ENCODE measurements around the gene PHB1.
A peak's percentile ranks its signal among the peaks of the same experiment; 100 is the strongest.

The PHB1 gene

DNA sequence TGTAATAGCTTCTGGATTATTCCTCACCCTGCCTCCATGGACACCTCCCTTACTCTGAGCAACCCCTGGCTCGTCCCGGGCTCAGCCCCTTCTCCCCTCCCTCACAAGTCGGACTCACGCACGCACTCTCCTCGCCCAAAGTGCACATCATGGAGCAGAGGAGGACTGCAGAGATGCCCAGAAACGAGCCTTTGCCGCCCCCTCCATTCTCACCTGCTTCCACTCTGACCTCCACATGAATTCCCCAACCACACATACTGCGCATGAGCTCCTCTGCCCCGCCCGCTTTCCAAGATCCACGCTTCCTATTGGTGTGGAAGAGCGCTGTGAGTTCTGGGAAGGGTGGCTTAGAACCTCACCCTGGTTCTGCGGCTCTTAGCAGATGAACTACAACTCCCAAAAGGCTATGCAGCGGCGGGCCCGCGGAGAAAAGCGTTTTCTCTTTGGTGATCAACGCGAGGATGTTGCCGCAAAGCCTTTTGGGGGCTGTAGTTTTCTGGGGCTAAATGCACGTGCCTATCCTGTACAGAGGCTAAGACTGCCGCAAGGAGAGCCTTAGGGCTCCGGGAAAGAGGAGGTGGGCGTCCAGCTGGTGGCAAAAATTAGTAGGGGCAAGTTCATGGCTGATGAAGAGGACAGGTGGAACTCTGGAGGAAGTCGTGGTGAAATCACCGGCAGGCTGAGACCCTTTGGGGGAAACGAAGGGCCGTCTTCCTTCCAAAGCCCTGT is at the start of gene PHB1:
PHB1 (minus strand) TSS at position 261 of the 729 bp plus-strand sequence. CDS start 1,618 bp downstream, outside the sequence.
- DNase-seq, result peak; percentile 95

- DNase-seq, result no peak
Observed at GRCh38 chr17:49464049-49464448, 49.4 kb upstream of the PHB1 start.

DNA sequence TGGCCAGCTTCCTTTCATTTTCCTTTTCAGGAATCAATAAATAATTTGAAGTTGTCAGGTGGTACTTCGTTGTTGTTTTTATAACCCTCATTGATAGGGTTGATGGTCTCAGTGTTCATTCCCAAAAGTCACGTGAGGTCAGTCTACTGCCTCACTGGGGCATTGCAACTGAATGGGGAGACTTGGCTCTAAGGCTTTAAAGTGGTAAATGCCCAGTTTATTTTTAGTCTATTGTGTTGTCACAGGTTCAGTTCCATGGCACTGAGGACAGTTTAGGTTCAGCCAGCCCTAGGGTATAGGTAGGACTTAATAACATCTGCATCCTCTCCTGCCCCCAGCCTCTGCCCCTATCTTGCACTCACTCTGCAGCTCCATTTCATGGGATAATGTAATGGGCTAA is 46.9 kb upstream of the PHB1 start:
- no peak for DNase-seq

GRCh38 chr17:49460401-49460800 is 45.7 kb upstream of the PHB1 start:
- no peak for DNase-seq

GRCh38 chr17:49459401-49459984 is 44.8 kb upstream of the PHB1 start:
- no peak for DNase-seq

DNA sequence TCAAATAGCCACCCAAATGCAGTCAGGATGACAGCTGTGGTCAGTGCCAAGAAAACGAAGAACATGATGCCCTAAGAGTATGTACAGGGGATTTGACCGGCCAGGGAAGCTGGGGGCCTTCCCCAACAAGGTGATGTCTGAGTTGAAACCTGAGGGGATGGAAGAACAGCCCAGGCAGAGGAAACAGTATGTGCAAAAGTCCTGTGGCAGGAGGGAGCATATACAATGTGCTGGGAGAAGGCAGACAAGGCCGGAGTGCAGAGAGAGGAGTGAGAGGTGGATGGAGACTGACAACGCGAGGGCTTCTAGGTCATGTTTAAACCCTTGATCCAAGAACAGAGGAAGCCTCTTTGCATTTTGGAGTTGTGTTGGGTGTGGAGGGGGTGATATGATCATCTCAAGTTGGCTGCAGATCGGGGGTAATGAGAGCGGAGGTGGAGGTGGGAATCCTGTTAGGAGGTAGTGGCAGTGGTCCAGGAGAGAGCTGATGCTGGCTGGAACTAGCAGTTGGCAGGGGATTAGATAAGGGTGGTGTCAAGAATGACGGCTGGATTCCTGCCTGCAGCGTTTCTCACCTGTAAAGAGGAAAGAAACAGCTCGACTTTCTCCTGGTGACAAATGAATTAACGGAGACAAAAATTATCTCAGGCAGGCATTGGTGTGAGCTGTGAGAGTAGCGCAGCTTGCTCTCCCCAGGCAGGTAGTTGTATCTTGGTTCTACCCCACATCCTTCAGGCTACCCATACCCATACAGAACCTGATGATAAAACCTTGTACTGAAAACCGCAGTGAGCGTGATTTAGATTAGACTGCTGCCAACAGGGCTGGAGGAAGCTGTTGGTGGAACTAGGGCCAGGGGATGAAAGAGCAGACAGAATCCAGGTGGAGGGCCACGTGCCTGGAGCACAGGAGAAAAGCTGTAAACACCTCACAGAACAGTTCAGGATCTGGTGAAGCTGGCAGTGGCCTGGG is 43.2 kb upstream of the PHB1 start:
- no peak for DNase-seq

GRCh38 chr17:49456183-49456965 is 41.7 kb upstream of the PHB1 start:
- no peak for DNase-seq

- no peak for DNase-seq
Observed at GRCh38 chr17:49455272-49455861, 40.7 kb upstream of the PHB1 start.

- no peak for DNase-seq
Observed at GRCh38 chr17:49454050-49454449, 39.4 kb upstream of the PHB1 start.

DNA sequence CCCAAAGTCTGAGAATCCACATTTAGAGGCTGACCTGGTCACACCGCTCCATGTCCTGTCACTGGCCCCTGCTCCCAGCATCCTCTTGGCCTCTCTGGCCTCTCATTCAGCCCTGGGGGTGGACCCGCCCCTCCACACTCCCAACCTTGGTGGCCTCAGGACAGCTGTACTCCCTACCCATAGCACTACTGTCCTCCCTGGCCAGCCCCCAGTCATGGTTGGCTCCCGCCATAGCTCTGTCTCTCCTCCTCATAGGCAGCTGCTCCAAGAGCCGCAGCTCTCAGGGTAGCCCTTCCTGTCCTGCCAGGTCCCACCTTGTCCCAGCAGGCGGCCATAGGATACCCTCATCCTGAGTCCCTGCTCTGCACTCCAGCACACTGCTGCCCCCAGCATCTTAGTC is 38.0 kb upstream of the PHB1 start:
- DNase-seq, result no peak

GRCh38 chr17:49452201-49452600 is 37.5 kb upstream of the PHB1 start:
- DNase-seq, result no peak

DNA sequence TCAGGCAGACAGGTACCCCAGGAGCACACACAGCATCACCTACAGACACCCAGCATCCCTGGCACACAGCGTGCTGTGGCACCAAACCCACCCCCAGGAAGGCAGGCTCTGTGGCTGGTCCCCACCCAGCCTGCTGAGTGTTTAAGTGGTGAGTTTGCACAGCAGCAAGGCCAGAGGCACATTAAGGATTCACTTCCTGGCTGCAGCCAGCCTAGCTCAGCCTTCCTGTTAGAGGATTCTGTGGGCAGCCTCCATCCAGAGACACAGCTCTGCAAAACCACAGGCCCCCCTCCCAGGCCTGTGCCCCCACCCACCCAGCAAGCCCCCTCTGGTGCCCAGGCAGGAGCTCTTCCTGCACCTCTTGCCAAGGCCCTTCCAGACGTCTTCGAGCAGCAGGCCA is 36.1 kb upstream of the PHB1 start:
- no peak for DNase-seq

DNA sequence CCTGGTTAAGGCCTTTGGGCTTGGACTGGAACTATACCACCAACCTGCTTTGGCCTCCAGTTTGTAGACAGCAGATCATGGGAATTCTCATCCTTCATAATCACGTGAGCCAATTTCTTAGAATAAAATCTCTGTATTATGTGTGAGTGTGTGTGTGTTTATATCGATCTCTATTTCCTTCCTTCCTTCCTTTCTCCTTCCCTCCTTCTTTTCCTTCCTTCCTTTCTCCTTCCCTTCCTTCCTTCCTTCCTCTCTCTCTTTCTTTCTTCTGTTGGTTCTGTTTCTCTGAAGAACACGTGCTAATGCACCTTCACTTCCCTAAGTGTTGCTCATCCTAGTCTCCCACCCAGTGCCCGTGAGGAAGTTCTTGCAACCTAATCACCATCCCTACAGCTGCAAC is 35.5 kb upstream of the PHB1 start:
- no peak for DNase-seq

DNA sequence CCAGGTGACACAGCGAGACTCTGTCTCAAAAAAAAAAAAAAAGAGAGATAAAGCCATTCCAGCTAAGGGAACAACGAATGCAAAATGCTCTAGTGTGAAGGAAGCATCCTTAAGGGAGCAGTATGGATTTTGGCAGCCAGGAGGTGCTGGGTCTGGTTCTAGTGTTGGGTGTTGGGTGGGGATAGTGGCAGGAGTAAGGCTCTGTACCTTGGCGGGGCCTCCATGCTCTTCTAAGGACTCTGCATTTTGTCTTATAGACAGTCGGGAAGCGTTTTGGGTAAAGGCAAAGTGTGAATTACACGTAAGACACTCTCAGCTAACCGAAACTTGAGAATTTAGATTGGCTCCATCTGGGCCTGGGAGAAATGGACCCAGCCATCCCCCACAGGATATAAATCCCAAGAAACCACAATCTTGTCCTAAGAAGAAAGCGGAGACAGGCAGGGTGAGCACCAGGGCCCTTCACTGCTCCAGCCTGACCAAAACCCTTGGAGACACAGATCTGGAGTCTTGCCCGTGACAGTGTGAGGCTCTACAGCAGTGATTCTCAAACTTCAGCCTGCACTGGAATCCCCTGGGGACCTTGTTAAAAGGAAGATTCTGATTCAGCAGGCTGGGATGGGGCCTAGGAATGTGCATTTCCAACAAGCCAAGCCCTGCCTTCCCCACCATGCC is 33.1 kb upstream of the PHB1 start:
- DNase-seq, result no peak

- DNase-seq, result no peak
Observed at GRCh38 chr17:49445591-49445990, 30.9 kb upstream of the PHB1 start.

DNA sequence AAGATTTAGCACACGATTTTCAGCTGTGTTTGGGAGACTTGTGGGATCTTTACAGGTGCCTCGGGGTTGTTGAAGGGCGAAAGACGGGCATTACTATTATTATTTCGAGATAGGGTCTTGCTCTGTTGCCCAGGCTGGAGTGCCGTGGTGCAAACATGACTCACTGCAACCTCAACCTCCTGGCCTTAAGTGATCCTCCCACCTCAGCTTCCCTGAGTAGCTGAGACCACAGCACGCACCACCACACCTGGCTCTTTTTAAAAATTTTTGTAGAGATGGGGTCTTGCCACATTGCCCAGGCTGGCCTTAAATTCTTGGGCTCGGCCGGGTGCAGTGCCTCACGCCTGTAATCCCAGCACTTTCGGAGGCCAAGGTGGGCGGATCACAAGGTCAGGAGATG is 29.7 kb upstream of the PHB1 start:
- DNase-seq, result no peak

DNA sequence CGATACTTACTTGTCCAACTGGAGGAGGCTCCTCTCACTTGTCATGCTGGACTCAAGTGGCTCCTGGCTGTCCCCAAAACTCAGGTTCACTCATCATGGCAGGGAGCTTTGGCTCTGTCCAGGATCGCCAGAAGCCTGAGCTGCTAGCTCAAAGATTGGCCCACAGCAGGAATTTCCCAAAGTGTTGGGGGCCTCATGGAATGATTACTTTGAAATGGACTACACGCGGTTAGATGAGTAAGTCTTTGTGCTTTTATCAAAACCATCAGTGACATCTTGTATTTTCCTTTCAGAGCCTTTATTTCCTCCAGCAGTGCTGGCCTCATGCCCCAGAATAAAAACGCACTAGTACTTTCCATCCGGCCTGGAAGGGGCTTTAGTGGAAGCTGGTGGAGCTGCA is 29.2 kb upstream of the PHB1 start:
- DNase-seq, result no peak

- no peak for DNase-seq
Observed at GRCh38 chr17:49442041-49442440, 27.4 kb upstream of the PHB1 start.

DNA sequence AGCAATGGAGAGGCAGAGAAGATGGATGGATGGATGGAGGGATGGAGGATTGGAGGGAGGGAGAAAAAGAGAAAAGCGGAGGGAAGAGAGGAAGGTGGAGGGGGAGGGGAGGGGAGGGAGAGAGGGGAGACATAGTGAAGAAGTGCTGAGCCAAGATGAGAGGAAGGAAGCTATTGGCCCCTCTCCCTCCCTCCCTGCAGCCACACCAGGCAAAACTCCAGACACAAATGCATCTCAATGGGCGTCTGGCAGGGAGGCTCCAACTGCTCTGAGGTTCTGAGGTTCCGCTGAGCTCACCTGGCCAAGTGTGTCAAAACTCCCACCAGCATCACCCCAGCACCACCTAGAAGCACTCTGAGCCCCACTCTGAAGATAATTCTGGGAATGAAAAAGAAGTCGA is 26.9 kb upstream of the PHB1 start:
- no peak for DNase-seq

- no peak for DNase-seq
Observed at GRCh38 chr17:49440581-49440980, 25.9 kb upstream of the PHB1 start.

DNA sequence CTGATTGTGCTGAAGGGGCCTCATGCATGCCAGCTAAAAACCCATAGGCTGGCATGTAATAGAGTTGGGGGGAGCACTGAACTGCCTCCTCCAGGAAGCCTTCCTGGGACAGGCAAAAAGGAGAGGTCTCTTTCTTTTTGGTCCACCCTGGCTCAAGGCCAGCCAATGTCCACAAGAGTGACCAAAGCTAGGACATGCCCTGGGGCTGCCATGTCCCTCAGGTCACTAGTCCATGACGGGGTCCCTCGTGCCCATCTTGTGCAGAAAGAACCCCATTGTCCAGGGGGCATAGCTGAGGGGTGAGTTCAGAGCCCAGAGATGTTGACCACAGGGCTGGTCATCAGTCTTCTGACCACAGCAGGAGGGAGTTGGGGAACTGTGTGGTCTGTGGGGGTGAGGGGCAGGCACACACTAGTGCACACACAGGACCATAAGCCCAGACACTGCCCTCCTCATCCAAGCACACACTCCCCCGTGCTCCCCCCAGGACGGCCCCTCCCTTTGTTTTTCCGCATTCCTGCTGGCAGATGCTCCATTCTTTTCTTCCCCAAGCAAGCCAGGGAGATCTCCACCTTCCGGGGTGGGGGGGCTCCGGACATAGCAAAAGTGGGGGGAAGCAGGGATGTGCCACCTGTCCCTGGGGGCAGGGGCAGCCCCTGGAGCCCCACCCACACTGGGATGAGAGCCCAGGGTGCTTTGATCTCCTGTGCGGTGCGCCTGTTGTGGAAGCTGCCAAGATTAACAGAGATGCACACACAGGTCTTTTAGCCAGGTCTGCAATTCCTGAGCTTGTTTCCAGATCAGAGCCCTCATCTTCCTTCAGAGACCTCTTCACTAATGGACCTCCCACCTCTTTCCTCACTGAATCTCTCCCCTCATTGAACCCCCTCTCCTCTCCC is 25.2 kb upstream of the PHB1 start:
- DNase-seq, result no peak
